A549 (cell line): ENCODE results near the gene SSBP2. TPM values are rescaled to one million over a fixed set of nuclear protein-coding genes. Genes with fewer than 3 reads are reported as not detected.

ENCODE experiments used
- ATAC-seq, 2 experiments: fragments of 200-7000 bp in 1 of 2; fragments of >200 bp in 1 of 2; cut with Nextera tagmentation in 1 of 2; cut with Tn5 transposase in 1 of 2; 3 replicates each; pipeline versions ENCODE4 v1.8.0 to v1.9.1; 2018 to 2020; ENCODE audit warnings: mild to moderate bottlenecking in 1 of 2, moderate library complexity in 1 of 2
- CTCF ChIA-PET: fragments of 300-600 bp; sonication (Branson Sonifier 250); formaldehyde crosslinking; extraction: SDS; loops from one replicate; lab custom pipeline; 2021; ENCODE audit warnings: antibody characterized with exemption, inconsistent platforms; lab: Yijun Ruan, JAX
- POLR2A ChIA-PET: fragments of 350-600 bp; formaldehyde crosslinking; extraction: SDS; loops from one replicate; lab custom pipeline; 2021; ENCODE audit warnings: antibody characterized with exemption, inconsistent platforms; lab: Yijun Ruan, JAX
- DNase-seq, 2 experiments: peaks; one replicate each; pipeline versions ENCODE4 v3.0.0 to v3.0.0-alpha.2; 2011 to 2016; ENCODE audit warnings: low read depth in 1 of 2, low spot score in 1 of 2
- FAIRE-seq: peaks from 2 replicates; lab custom pipeline; 2011; peaks lifted over from hg19 to GRCh38; lab: Jason Lieb, UNC
- H3K27ac ChIP-seq, 2 experiments: fragments of >200 bp; sonication (Bioruptor Twin); formaldehyde crosslinking; 3 replicates each; pipeline ENCODE4 v1.5.1; 2016 to 2017
- H3K4me1 ChIP-seq: fragments of >200 bp; sonication (Bioruptor Twin); formaldehyde crosslinking; 3 replicates; pipeline ENCODE4 v1.6.1; 2016
- H3K4me2 ChIP-seq: fragments of >200 bp; sonication (Bioruptor Twin); formaldehyde crosslinking; 3 replicates; pipeline ENCODE4 v1.6.1; 2016
- H3K4me3 ChIP-seq: fragments of >200 bp; sonication (Bioruptor Twin); formaldehyde crosslinking; 3 replicates; pipeline ENCODE4 v1.5.1; 2016
- H3K9me3 ChIP-seq: fragments of >200 bp; sonication (Bioruptor Twin); formaldehyde crosslinking; 3 replicates; pipeline ENCODE4 v1.6.1; 2016
- ATOH8 ChIP-seq: fragments of 250-450 bp; sonication (Bioruptor Pico); IDR thresholded peaks from 2 replicates; pipeline ENCODE4 v1.5.0; 2020; ENCODE audit warnings: low read depth, mild to moderate bottlenecking, moderate library complexity
- BHLHE40 ChIP-seq: IDR thresholded peaks from 2 replicates; pipeline ENCODE4 v1.6.1; 2012; ENCODE audit warnings: low read depth, low read length, inconsistent platforms
- CEBPB ChIP-seq, 2 experiments: fragments of >200 bp in 1 of 2; sonication (Bioruptor Twin) in 1 of 2; formaldehyde crosslinking in 1 of 2; IDR thresholded peaks; 2 replicates each; pipeline ENCODE4 v1.6.1; 2012 to 2016
- ESRRA ChIP-seq: fragments of 150-350 bp; IDR thresholded peaks from 2 replicates; pipeline ENCODE4 v1.6.1; 2014; ENCODE audit warnings: mild to moderate bottlenecking, low read length, borderline replicate concordance
- FOSB ChIP-seq: fragments of 250-450 bp; sonication (Bioruptor Pico); IDR thresholded peaks from 2 replicates; pipeline ENCODE4 v1.5.0; 2020; ENCODE audit warnings: mild to moderate bottlenecking, moderate library complexity
- HDAC2 ChIP-seq: fragments of 200-600 bp; sonication (generic); IDR thresholded peaks from 2 replicates; pipeline ENCODE4 v1.6.1; 2016
- HEYL ChIP-seq: fragments of 250-450 bp; sonication (Bioruptor Pico); IDR thresholded peaks from 2 replicates; pipeline ENCODE4 v1.8.0; 2021; ENCODE audit warnings: mild to moderate bottlenecking, moderate library complexity
- JUN ChIP-seq, 2 experiments: fragments of >200 bp; sonication (Bioruptor Twin); formaldehyde crosslinking; IDR thresholded peaks; 2 replicates in 1 of 2; 3 replicates in 1 of 2; pipeline ENCODE4 v1.6.1; 2016 to 2017
- JUNB ChIP-seq: fragments of >200 bp; sonication (Bioruptor Twin); formaldehyde crosslinking; IDR thresholded peaks from 2 replicates; pipeline ENCODE4 v1.6.1; 2016
- NPAS2 ChIP-seq: fragments of 250-450 bp; sonication (Bioruptor Pico); IDR thresholded peaks from 2 replicates; pipeline ENCODE4 v1.8.0; 2022; ENCODE audit warnings: mild to moderate bottlenecking, moderate library complexity, borderline replicate concordance
- PBX3 ChIP-seq: IDR thresholded peaks from 2 replicates; pipeline ENCODE4 v1.6.1; 2012
- PHF8 ChIP-seq: fragments of 200-600 bp; sonication (generic); IDR thresholded peaks from 2 replicates; pipeline ENCODE4 v1.6.1; 2016; ENCODE audit warnings: low read depth, mild to moderate bottlenecking, antibody characterized with exemption, moderate library complexity, borderline replicate concordance
- RAD21 ChIP-seq, 2 experiments: fragments of >200 bp in 1 of 2; sonication (Bioruptor Twin) in 1 of 2; formaldehyde crosslinking in 1 of 2; IDR thresholded peaks in 1 of 2; conservative IDR thresholded peaks in 1 of 2; 2 replicates in 1 of 2; 3 replicates in 1 of 2; pipeline ENCODE4 v1.6.1; 2012 to 2018; ENCODE audit warnings: inconsistent platforms in 1 of 2
- RCOR1 ChIP-seq: fragments of 150-350 bp; IDR thresholded peaks from 2 replicates; pipeline ENCODE4 v1.6.1; 2014; ENCODE audit warnings: antibody characterized with exemption, low read length, low read depth
- SMC3 ChIP-seq: fragments of >200 bp; sonication (Bioruptor Twin); formaldehyde crosslinking; IDR thresholded peaks from 3 replicates; pipeline ENCODE4 v1.6.1; 2018; ENCODE audit warnings: inconsistent platforms
- USF2 ChIP-seq: fragments of 450-650 bp; IDR thresholded peaks from 2 replicates; pipeline ENCODE4 v1.6.1; 2014; ENCODE audit warnings: antibody characterized with exemption
- ZC3H11A ChIP-seq: fragments of 450-650 bp; IDR thresholded peaks from 2 replicates; pipeline ENCODE4 v1.6.1; 2014; ENCODE audit warnings: antibody characterized with exemption, mild to moderate bottlenecking
- ZFP36 ChIP-seq: fragments of 450-650 bp; IDR thresholded peaks from 2 replicates; pipeline ENCODE4 v1.6.1; 2014; ENCODE audit warnings: borderline replicate concordance; ENCODE audit not compliant: partially characterized antibody
- WGBS: methylation state at CpG from one replicate; pipeline ENCODE4 v1.1.6; 2017; ENCODE audit errors: missing lambda C conversion rate; 5-methylcytosine and 5-hydroxymethylcytosine counted together
- polyA plus RNA-seq, 4 experiments: library from polyadenylated mRNA; depleted of rRNA in 3 of 4; stranded (reverse); fragments of >200 nt; fragmentation: RNase III in 1 of 4; extraction: RNeasy Plus Mini Kit Qiagen cat#74134 plus additional on column Dnase treatment in 1 of 4; gene quantifications; 2 replicates in 3 of 4; 3 replicates in 1 of 4; pipeline ENCODE4 v1.2.3, GENCODE V29; 2011 to 2017
- TF ChIP-seq, protein P1 (sequence below): IDR thresholded peaks from 2 replicates; pipeline ENCODE4 v1.6.1; 2012; ENCODE audit warnings: low read depth, borderline replicate concordance
- TF ChIP-seq, protein P2 (sequence below): IDR thresholded peaks from 2 replicates; pipeline ENCODE4 v1.6.1; 2012
- TF ChIP-seq, protein P3 (sequence below): fragments of 200-600 bp; sonication (generic); IDR thresholded peaks from 2 replicates; pipeline ENCODE4 v1.6.1; 2016; ENCODE audit warnings: antibody characterized with exemption, mild to moderate bottlenecking, moderate library complexity

Gene SSBP2
- polyA plus RNA-seq, 2 of the 4 experiments (the other 2 are of a cell fraction): 4.5 to 14.2 TPM

- POLR2A ChIA-PET: no interaction called here
- no peak overlapping the region for H3K4me3 ChIP-seq
- DNase-seq: no peak
- H3K4me2 ChIP-seq: no peak overlapping the region
- no peak for FAIRE-seq
- WGBS: 79% methylated on average over 4 of the region's 4 CpGs
- peaks cover 19% of the 10 kb centered on the region for H3K4me1 ChIP-seq
- no peaks in the 10 kb centered on the region for H3K9me3 ChIP-seq
- ATAC-seq: no peak
- CTCF ChIA-PET: no interaction called here
- TF ChIP-seq ZFP36: no peak
- TF ChIP-seq ZC3H11A: no peak
- TF ChIP-seq NPAS2 (CRISPR knock-in tag): no peak
- TF ChIP-seq, protein P1, sequence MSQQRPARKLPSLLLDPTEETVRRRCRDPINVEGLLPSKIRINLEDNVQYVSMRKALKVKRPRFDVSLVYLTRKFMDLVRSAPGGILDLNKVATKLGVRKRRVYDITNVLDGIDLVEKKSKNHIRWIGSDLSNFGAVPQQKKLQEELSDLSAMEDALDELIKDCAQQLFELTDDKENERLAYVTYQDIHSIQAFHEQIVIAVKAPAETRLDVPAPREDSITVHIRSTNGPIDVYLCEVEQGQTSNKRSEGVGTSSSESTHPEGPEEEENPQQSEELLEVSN: no peak
- TF ChIP-seq ATOH8 (CRISPR knock-in tag): no peak
- no peak for TF ChIP-seq PBX3
- TF ChIP-seq RCOR1: no peak
- no peak for TF ChIP-seq HEYL (CRISPR knock-in tag)
- TF ChIP-seq JUNB: no peak
- TF ChIP-seq, protein P2, sequence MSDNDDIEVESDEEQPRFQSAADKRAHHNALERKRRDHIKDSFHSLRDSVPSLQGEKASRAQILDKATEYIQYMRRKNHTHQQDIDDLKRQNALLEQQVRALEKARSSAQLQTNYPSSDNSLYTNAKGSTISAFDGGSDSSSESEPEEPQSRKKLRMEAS: no peak
- no peak for TF ChIP-seq HDAC2
- no peak for TF ChIP-seq PHF8
- no peak for TF ChIP-seq FOSB (CRISPR knock-in tag)
- TF ChIP-seq BHLHE40: no peak
- no peak for TF ChIP-seq RAD21 (conservative IDR thresholded peaks at IDR 0.05 in 1 of 2, IDR thresholded peaks at IDR 0.05 in 1 of 2)
- no peak for TF ChIP-seq JUN (IDR thresholded peaks at IDR 0.05)
- TF ChIP-seq CEBPB (IDR thresholded peaks at IDR 0.05): no peak
- no peak for TF ChIP-seq USF2
- TF ChIP-seq, all 56 proteins: peak for 0
- no peak overlapping the region for H3K27ac ChIP-seq
Measured at GRCh38 chr5:81417052-81417451, 333.8 kb downstream of the SSBP2 start.

- Histone ChIP-seq H3K4me3 (no peak overlapping the region), H3K27ac (no peak overlapping the region), H3K4me2 (no peak overlapping the region), H3K4me1 (peaks cover 19% of the 10 kb centered on the region; the same call in 2 of the 3 replicates), H3K9me3 (no peaks in the 10 kb centered on the region)
- no peak for TF ChIP-seq CEBPB (IDR thresholded peaks at IDR 0.05)
- TF ChIP-seq, protein P3, sequence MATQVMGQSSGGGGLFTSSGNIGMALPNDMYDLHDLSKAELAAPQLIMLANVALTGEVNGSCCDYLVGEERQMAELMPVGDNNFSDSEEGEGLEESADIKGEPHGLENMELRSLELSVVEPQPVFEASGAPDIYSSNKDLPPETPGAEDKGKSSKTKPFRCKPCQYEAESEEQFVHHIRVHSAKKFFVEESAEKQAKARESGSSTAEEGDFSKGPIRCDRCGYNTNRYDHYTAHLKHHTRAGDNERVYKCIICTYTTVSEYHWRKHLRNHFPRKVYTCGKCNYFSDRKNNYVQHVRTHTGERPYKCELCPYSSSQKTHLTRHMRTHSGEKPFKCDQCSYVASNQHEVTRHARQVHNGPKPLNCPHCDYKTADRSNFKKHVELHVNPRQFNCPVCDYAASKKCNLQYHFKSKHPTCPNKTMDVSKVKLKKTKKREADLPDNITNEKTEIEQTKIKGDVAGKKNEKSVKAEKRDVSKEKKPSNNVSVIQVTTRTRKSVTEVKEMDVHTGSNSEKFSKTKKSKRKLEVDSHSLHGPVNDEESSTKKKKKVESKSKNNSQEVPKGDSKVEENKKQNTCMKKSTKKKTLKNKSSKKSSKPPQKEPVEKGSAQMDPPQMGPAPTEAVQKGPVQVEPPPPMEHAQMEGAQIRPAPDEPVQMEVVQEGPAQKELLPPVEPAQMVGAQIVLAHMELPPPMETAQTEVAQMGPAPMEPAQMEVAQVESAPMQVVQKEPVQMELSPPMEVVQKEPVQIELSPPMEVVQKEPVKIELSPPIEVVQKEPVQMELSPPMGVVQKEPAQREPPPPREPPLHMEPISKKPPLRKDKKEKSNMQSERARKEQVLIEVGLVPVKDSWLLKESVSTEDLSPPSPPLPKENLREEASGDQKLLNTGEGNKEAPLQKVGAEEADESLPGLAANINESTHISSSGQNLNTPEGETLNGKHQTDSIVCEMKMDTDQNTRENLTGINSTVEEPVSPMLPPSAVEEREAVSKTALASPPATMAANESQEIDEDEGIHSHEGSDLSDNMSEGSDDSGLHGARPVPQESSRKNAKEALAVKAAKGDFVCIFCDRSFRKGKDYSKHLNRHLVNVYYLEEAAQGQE: no peak
- no peak for TF ChIP-seq HEYL (CRISPR knock-in tag)
- TF ChIP-seq ESRRA: no peak
- TF ChIP-seq SMC3: no peak
- DNase-seq (no peak), ATAC-seq (no peak), FAIRE-seq (peak; percentile 18)
- ChIA-PET POLR2A (no interaction called here), CTCF (interaction anchor here (2.5 kb wide), 1 partner anchor 16 kb away, joined by 8 read pairs; no protein-coding TSS in a partner anchor)
- 88% methylated on average over 2 of the region's 2 CpGs for WGBS
Measured at GRCh38 chr5:81409896-81410295, 341.0 kb downstream of the SSBP2 start.
